Panc1 (cell line): Measurements from ENCODE around the gene BAIAP2L2. TPM values are rescaled to one million over a fixed set of nuclear protein-coding genes. Genes with fewer than 3 reads are reported as not detected.

Experiments
- ATAC-seq: fragments of 200-7000 bp; cut with Tn5 transposase; 2 replicates; pipeline ENCODE4 v1.9.1; 2020; ENCODE audit warnings: mild to moderate bottlenecking, moderate library complexity
- BruUV-seq: library from RNA; stranded (reverse); fragments of 400-500 nt; replicated peaks from 2 replicates; lab custom pipeline; 2021; lab: Mats Ljungman, UMichigan
- CTCF ChIA-PET: fragments of 300-600 bp; sonication (Branson Sonifier 250); formaldehyde crosslinking; loops from one replicate; lab custom pipeline; 2022; ENCODE audit warnings: antibody characterized with exemption; lab: Charles Lee
- POLR2A ChIA-PET: fragments of 300-600 bp; sonication (Branson Sonifier 250); formaldehyde crosslinking; loops from one replicate; lab custom pipeline; 2022; ENCODE audit warnings: antibody characterized with exemption; lab: Charles Lee
- DNase-seq: peaks from one replicate; pipeline ENCODE4 v3.0.0-alpha.2; 2010; ENCODE audit warnings: low read depth, low spot score
- H3K27ac ChIP-seq: 2 replicates; pipeline ENCODE4 v1.5.1; 2011; ENCODE audit warnings: mild to moderate bottlenecking, low read length, inconsistent platforms
- H3K27me3 ChIP-seq: fragments of 200-500 bp; sonication (Bioruptor generic); 2 replicates; pipeline ENCODE4 v1.6.0; 2014; ENCODE audit warnings: low read length, inconsistent platforms; ENCODE audit not compliant: control insufficient read depth, insufficient read depth
- H3K36me3 ChIP-seq: fragments of 200-500 bp; sonication (Bioruptor generic); 2 replicates; pipeline ENCODE4 v1.5.1; 2014; ENCODE audit warnings: inconsistent platforms, mild to moderate bottlenecking, low read length, moderate library complexity; ENCODE audit not compliant: control insufficient read depth, insufficient read depth
- H3K4me1 ChIP-seq: 2 replicates; pipeline ENCODE4 v1.5.1; 2011; ENCODE audit warnings: inconsistent platforms, mild to moderate bottlenecking, low read length, moderate library complexity; ENCODE audit not compliant: control insufficient read depth, insufficient read depth
- H3K4me3 ChIP-seq, 2 experiments: 2 replicates each; pipeline ENCODE4 v1.5.1; 2011 to 2012; ENCODE audit warnings: low read depth in 2 of 2, low read length in 2 of 2, mild to moderate bottlenecking in 2 of 2, inconsistent platforms in 1 of 2, moderate library complexity in 1 of 2
- H3K9me3 ChIP-seq: fragments of 200-500 bp; sonication (Bioruptor generic); 2 replicates; pipeline ENCODE4 v1.5.1; 2014; ENCODE audit warnings: low read depth, mild to moderate bottlenecking, inconsistent platforms, low read length, moderate library complexity; ENCODE audit not compliant: control insufficient read depth, insufficient read depth
- POLR2AphosphoS5 ChIP-seq: IDR thresholded peaks from 2 replicates; pipeline ENCODE4 v1.6.1; 2012; ENCODE audit warnings: mild to moderate bottlenecking, low read depth, low read length, moderate library complexity
- SIN3A ChIP-seq: IDR thresholded peaks from 2 replicates; pipeline ENCODE4 v1.6.1; 2012; ENCODE audit warnings: low read depth, mild to moderate bottlenecking, low read length, moderate library complexity, borderline replicate concordance; ENCODE audit not compliant: insufficient read depth
- TCF7L2 ChIP-seq: IDR thresholded peaks from 2 replicates; pipeline ENCODE4 v1.6.1; 2011; ENCODE audit warnings: mild to moderate bottlenecking, low read depth, low read length, inconsistent platforms
- in situ Hi-C: cut with HindIII; loops from 2 replicates; pipeline ENCODE4 v1.10.0; 2016; ENCODE audit warnings: low sequenced_read_pairs, low pct_unique_long_range_greater_than_20kb
- intact Hi-C: fragments of 100-400 bp; cut with micrococcal nuclease; formaldehyde crosslinking; loops from one replicate; pipeline ENCODE4 v1.10.0; 2022; ENCODE audit not compliant: unreplicated experiment
- total RNA-seq: library from RNA; stranded (reverse); gene quantifications from one replicate; pipeline ENCODE4 v1.2.1, GENCODE V29; 2021; ENCODE audit not compliant: unreplicated experiment
- TF ChIP-seq, protein P1 (sequence below): fragments of 450-650 bp; IDR thresholded peaks from 2 replicates; pipeline ENCODE4 v1.5.1; 2017; ENCODE audit warnings: mild to moderate bottlenecking
- TF ChIP-seq, protein P2 (sequence below), 2 experiments: IDR thresholded peaks; 2 replicates each; pipeline ENCODE4 v1.6.1; 2011 to 2012; ENCODE audit warnings: low read depth in 2 of 2, control low read depth in 1 of 2, low read length in 1 of 2, mild to moderate bottlenecking in 1 of 2, moderate library complexity in 1 of 2; ENCODE audit not compliant: insufficient read depth in 1 of 2

Gene BAIAP2L2
- total RNA-seq, 1 experiment from 2014 or later, result 0.18 TPM

DNA sequence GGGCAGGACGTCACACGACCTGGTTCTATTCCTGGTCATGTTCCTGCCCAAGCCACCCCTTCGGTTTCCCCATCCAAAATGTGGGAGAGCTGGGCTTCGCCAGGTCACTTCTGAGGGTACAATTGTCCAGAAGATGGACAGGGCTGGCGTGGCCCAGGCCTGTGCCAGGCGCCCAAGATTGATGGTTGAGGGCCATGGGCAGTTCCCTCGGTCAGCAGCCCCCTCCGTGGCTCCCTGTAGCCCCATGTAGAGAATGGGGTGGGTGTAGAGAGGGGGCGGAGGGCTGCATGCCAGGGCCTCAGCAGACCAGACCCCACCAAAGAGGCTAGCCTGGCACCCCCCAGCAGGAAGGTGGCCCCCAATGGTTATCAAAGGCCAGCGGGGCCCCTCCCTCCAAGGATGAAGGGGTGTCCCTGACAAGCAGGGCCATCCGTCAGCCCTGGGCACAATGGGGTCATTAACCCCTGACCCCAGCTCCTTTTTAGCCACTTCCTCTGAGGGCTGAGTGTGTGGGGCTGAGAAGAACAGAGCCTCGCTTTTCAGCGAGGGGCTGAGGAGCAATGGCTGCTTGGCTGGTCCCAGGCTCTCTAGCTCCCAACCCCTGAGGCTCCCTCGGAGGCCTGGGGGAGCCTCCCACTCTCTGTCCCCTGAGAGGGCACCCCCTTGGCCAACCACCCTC lies 64.3 kb downstream of the BAIAP2L2 start:
- POLR2A ChIA-PET, result no interaction called here
- no peak for ATAC-seq
- H3K27ac ChIP-seq, result no peak overlapping the region

DNA sequence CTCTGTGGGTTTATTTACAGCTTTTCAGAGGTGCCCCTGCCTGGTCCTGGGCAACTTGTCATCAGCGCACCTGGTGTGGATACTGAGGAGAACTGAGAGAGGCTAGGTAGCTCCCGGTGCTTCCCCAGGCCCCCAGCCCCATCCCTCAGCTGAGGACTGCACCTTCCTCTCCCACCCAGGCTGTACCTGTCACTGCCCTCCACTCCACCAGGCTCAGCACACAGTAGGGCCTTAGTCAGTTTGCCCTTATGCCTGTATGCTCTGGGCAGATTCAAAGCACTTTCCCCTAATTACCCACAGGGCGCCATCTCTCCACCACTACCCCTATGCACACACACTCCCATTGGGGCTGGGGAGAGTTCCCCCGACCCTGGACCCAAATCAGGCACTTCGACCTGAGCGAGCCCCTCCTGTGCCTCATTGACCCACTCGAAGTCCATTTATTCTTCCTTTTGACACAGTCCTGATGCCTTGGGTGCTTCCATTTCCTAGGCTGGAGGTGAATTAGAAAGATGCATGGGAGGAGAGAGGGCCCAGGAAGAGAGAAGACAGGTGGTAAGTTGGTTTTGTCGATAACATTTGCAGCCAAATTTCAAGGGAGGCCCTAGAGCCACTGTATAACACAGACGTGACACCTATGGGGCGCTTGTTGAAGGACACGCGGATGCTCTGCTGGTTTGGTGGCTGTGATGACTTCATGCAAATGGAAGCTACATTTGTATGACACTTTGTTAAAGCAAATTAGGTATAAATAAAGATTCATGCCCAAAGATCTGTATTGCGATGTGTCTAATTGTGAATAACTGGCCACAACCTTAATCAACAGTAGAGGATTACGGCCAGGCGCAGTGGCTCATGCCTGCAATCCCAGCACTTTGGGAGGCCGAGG lies 67.1 kb downstream of the BAIAP2L2 start:
- Histone ChIP-seq H3K36me3 (no peaks in the 10 kb centered on the region), H3K4me1 (no peaks in the 10 kb centered on the region; the same call in 1 of the 2 replicates), H3K27ac (no peak overlapping the region), H3K9me3 (no peaks in the 10 kb centered on the region), H3K27me3 (no peaks in the 10 kb centered on the region), H3K4me3 (no peak overlapping the region)
- intact Hi-C loops (no loop called here), in situ Hi-C loops (no loop called here)
- BruUV-seq, result no TSS peak
- no peak for DNase-seq
- TF ChIP-seq, protein P1, sequence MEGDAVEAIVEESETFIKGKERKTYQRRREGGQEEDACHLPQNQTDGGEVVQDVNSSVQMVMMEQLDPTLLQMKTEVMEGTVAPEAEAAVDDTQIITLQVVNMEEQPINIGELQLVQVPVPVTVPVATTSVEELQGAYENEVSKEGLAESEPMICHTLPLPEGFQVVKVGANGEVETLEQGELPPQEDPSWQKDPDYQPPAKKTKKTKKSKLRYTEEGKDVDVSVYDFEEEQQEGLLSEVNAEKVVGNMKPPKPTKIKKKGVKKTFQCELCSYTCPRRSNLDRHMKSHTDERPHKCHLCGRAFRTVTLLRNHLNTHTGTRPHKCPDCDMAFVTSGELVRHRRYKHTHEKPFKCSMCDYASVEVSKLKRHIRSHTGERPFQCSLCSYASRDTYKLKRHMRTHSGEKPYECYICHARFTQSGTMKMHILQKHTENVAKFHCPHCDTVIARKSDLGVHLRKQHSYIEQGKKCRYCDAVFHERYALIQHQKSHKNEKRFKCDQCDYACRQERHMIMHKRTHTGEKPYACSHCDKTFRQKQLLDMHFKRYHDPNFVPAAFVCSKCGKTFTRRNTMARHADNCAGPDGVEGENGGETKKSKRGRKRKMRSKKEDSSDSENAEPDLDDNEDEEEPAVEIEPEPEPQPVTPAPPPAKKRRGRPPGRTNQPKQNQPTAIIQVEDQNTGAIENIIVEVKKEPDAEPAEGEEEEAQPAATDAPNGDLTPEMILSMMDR, result no peak
- TF ChIP-seq TCF7L2, result no peak
- TF ChIP-seq, protein P2, sequence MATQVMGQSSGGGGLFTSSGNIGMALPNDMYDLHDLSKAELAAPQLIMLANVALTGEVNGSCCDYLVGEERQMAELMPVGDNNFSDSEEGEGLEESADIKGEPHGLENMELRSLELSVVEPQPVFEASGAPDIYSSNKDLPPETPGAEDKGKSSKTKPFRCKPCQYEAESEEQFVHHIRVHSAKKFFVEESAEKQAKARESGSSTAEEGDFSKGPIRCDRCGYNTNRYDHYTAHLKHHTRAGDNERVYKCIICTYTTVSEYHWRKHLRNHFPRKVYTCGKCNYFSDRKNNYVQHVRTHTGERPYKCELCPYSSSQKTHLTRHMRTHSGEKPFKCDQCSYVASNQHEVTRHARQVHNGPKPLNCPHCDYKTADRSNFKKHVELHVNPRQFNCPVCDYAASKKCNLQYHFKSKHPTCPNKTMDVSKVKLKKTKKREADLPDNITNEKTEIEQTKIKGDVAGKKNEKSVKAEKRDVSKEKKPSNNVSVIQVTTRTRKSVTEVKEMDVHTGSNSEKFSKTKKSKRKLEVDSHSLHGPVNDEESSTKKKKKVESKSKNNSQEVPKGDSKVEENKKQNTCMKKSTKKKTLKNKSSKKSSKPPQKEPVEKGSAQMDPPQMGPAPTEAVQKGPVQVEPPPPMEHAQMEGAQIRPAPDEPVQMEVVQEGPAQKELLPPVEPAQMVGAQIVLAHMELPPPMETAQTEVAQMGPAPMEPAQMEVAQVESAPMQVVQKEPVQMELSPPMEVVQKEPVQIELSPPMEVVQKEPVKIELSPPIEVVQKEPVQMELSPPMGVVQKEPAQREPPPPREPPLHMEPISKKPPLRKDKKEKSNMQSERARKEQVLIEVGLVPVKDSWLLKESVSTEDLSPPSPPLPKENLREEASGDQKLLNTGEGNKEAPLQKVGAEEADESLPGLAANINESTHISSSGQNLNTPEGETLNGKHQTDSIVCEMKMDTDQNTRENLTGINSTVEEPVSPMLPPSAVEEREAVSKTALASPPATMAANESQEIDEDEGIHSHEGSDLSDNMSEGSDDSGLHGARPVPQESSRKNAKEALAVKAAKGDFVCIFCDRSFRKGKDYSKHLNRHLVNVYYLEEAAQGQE (IDR thresholded peaks at IDR 0.05; ENCODE audit: insufficient read depth in 1 of 2, low read depth in 2 of 2, low read length in 1 of 2), result no peak
- TF ChIP-seq SIN3A, result no peak
- TF ChIP-seq POLR2AphosphoS5, result no peak
- ChIA-PET CTCF (interaction anchor here (0.6 kb wide), 1 partner anchor 961 kb away, joined by 3 read pairs; no protein-coding TSS in a partner anchor), POLR2A (no interaction called here)
- no peak; the same call in 1 of the 2 replicates for ATAC-seq

More for the DNA sequence above, 64.3 kb downstream of the BAIAP2L2 start:
- H3K4me3 ChIP-seq, result no peak overlapping the region
- in situ Hi-C loops, result no loop called here
- H3K9me3 ChIP-seq, result no peaks in the 10 kb centered on the region
- intact Hi-C loops, result no loop called here
- TF ChIP-seq POLR2AphosphoS5 (no peak), TCF7L2 (no peak)
- no peak for DNase-seq
- no TSS peak for BruUV-seq
- H3K27me3 ChIP-seq, result no peaks in the 10 kb centered on the region
- H3K36me3 ChIP-seq, result no peaks in the 10 kb centered on the region
- CTCF ChIA-PET, result no interaction called here
- no peaks in the 10 kb centered on the region for H3K4me1 ChIP-seq
